HG02571 (cell line): ENCODE results near the gene TPH2.

Experiments used
- ATAC-seq: cut with Tn5 transposase; IDR thresholded peaks from one replicate; pipeline ENCODE4 v1.9.1; 2021; ENCODE audit warnings: mild to moderate bottlenecking, moderate library complexity; ENCODE audit not compliant: unreplicated experiment

TPH2 gene

DNA sequence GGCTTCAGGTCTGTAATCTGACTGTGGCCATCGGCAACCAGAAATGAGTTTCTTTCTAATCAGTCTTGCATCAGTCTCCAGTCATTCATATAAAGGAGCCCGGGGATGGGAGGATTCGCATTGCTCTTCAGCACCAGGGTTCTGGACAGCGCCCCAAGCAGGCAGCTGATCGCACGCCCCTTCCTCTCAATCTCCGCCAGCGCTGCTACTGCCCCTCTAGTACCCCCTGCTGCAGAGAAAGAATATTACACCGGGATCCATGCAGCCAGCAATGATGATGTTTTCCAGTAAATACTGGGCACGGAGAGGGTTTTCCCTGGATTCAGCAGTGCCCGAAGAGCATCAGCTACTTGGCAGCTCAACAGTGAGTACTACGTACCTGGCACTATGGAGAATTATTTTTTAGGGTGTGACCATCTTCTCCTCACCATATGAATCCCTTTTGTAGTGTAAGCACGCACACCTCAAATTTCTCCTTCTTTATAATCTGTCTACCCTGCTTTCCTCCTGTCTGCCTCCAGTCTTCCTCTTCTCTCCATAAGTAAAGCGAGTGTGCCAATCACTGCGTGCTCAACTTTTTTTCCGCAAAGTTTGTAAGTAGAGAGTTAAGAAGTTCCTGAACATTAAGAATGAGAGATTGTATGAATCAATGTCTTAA is at the start of gene TPH2:
Gene TPH2, plus strand, starts transcription at position 118 of the 658 bp plus-strand sequence. Its CDS starts 142 bp downstream, at position 260.
- peak; percentile 58 for ATAC-seq

- no peak for ATAC-seq
Measured at GRCh38 chr12:71890475-71890874, 48.2 kb upstream of the TPH2 start.

- ATAC-seq: no peak
Measured at GRCh38 chr12:71892059-71892458, 46.6 kb upstream of the TPH2 start.

DNA sequence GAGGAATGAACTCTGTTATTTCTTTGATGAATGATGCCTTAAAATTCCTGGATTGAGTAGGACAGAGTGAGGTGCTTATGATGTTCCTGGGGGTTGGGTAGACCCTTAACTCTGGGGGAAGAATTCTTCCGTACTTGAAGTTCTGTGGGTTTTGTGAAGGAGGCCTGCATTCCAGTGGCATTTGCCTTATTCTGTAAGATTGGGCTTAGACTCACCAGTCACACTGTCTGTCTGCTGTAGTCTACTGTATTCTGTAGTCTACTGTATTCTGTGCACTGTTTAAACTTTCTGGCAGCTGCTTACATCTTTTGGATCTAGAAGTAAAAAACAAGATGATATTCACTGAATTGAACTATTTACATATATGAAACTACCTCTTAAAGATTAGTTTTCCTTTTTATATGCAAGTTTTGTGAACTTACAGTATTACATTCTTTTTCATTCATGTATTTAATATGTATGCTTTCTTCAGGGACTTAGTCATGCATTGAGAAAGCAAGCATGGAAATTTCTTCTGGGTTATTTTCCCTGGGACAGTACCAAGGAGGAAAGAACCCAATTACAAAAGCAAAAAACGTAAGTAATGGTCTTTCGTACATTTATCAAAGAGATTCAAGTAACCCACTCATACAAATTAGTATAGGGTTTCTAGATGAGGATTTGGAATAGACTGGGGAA is 42.3 kb upstream of the TPH2 start:
- ATAC-seq: no peak

- no peak for ATAC-seq
Measured at GRCh38 chr12:71900091-71900490, 38.6 kb upstream of the TPH2 start.

DNA sequence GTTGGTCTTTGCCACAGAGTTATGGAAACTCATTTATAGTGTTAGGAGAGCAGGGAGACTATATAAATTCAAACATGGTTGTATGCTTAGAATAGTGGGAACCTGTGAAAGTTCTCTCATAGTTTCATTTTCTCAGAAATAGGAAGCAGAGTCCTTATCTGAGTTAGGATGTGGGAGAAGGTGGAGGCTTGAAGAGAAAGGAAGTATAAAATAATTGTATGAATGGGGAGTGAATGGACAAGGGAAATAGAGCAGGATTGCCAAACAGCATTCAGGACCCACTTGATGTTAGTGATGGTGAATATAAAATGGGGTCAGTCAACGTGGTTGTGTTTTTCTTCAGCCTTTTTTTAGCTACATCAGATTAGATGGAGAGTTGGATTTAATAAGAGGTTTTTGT is 34.0 kb upstream of the TPH2 start:
- no peak for ATAC-seq

DNA sequence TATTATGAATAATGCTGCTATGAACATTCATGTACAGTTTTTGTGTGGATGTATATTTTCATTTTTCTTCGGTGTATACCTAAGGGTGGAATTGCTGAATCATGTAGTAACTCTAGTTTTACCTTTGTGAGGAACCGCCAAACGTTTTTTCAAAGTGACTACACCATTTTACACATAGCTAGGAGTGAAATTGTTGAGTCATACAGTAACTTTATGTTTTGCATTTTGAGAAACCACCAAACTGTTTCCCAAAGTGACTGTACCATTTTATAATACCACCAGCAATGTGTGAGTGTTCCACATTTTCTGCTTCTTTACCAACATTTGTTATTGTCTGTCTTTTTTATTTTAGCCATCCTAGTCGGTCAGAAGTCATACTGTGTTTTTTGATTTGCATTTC is 3.1 kb upstream of the TPH2 start:
- peak; percentile 90 for ATAC-seq

DNA sequence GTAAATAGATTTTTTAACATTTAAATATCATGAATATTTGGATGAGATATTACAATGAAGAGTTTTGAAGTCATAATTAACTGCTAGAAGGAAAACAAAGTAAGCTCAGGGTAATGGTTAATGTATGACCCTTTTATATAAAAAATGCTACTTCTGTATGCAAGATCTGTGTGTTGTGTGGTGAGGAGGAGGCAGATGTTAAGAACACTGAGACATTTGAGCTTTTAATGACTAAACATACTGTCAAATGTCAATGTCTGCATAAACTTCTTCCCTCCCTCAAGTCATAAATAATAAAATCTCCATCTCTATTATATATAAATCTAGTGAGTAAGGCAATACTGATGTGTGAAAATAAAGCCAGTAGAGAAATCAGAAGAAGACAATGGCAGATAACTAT is 1.4 kb downstream of the TPH2 start:
- ATAC-seq: no peak

GRCh38 chr12:71941174-71941573 is 2.5 kb downstream of the TPH2 start:
- ATAC-seq: no peak

GRCh38 chr12:71942259-71942658 is 3.6 kb downstream of the TPH2 start:
- ATAC-seq: no peak

DNA sequence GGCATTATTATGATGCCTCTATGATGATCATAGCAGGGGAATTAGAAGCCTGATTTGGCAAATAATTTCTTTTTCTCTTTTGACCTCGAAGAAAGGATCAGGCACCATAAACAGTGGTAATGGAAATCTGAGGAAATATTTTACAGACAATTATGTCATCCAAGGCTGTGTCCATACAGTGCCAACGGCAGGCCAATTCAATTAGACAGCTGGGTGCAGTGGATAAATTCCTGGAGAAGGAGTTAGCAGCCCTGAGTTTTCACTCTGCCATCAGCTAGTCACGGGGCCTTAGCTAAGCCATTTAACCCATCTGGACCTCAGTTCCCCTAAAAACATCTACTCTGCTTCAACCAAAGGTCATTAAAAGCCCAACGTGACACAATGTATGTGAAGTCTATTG is 4.1 kb downstream of the TPH2 start:
- no peak for ATAC-seq

GRCh38 chr12:71945121-71945520 is 6.5 kb downstream of the TPH2 start:
- ATAC-seq: no peak

DNA sequence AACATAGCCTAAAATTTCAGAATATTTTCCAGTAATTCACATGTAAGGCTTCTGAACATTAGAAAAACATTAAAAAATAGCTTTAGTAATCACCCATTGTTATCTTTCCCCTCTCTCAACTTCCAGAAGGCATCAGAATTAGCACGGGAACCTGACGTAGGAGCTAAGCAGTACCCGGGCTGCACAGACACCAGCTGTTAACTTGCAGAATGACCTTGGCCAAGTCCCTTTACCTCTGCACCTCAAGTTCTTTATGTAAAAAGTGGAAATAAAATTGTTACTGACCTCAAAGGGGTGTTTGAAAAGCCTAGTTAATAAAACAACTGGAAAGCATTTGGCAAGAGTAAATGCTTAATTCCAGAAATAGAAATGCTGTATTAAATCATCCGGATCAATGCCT is 7.2 kb downstream of the TPH2 start:
- no peak for ATAC-seq

GRCh38 chr12:71947645-71948105 is 9.0 kb downstream of the TPH2 start:
- no peak for ATAC-seq

- ATAC-seq: no peak
Measured at GRCh38 chr12:71948390-71948789, 9.7 kb downstream of the TPH2 start.

GRCh38 chr12:71949646-71950045 is 11.0 kb downstream of the TPH2 start:
- no peak for ATAC-seq

DNA sequence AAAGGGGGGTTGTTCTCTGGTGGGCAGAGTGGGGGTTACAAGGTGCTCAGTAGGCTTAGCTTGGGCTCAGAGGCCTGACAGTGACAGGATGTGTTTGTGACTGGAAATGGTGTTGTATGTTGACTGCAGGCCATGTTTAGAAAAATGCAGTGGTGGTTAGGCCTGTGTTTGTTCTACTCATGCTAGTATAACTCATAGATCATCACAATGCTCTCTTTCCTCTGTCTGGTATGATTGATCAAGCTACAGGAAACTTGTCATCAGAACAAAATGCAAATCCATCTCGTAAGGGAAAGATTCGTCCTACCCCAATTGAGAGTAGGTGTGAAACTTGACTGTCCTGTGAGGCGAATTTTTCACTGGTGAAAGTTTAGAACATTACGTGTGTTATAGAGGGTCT is 11.8 kb downstream of the TPH2 start:
- no peak for ATAC-seq

GRCh38 chr12:71950819-71951218 is 12.2 kb downstream of the TPH2 start:
- no peak for ATAC-seq

DNA sequence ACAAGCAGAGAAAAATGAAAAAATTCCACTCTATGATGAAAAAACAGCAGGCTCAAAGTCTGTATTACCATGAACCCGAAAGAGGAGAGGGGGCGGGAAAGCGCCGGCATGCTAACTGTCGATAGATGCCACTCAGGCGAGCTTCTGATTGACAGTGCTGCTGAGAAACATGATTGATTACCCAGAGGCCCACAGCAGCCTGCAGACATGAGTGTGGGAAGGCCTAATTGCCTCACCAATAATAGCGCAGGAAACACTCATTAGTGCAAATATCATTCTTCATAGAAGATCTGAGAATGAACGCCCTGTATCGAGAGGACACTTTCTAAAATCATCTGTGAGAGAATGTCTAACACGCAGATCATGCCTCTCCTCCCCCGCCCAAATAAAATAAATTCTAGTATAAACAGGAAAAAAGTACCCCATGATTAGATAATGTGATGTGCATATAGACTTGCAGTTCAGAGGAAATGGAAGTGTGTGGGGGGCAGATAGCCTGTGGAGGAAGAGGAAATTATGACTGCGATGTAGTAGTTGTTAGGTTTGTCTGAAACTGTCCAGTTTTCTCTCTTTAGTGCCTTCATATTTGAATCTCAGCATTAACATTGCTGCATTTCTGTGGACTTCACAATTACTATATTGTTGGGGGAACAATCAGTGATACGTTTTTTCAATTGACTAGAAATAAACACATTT is 15.6 kb downstream of the TPH2 start:
- no peak for ATAC-seq

DNA sequence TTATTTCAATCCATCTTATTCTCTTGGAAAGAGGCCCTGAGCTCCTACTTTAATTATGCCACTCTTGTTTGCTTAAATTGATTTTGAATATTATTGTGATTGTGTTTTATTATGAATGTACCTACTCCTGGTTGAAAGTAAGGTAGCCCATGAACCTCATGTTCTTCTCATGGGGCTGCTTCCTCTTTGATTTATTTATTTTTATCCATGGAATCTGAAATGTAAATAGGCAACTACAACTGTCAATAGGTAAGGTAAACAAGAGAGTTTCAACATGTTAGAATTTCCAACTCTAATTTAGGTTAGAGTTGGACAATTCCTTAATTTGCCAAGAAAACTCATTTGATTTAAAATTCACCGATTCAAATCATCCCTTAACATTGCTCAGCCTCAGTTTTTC is 16.2 kb downstream of the TPH2 start:
- ATAC-seq: no peak

- ATAC-seq: no peak
Measured at GRCh38 chr12:71955970-71956369, 17.3 kb downstream of the TPH2 start.

DNA sequence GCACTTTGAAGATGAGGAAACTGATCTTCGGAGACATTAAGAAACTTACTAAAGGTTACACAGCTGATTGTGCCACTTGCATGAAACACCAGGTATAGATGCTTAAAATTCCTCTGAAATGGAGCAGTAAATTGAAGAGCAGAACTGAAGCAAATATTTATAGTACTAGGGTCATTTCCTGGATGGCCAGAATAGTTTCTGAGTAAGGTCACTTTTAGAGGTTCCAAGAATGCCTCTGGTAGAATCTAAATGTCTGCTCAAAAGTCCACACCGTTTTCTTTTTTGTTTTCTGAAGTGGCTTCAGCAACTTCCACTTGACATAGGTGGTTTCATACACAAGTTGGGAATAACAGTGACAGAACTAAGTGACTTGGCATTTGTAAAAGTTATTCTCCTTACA is 19.4 kb downstream of the TPH2 start:
- no peak for ATAC-seq
